OCI-LY3 (cell line): ENCODE data around the gene VSX1.

Source experiments
- H2AFZ ChIP-seq: fragments of 200-600, 300-600 bp; shearing (Covaris generic); 2 replicates; pipeline ENCODE4 v1.6.0; 2014; ENCODE audit warnings: antibody characterized with exemption, low read depth, low read length
- H3K27ac ChIP-seq: fragments of 200-600, 300-600 bp; sonication (generic); 2 replicates; pipeline ENCODE4 v1.5.1; 2014; ENCODE audit warnings: mild to moderate bottlenecking, low read length, moderate library complexity, mixed read lengths
- H3K27me3 ChIP-seq: fragments of 200-600, 300-600 bp; sonication (generic); 2 replicates; pipeline ENCODE4 v1.6.1; 2014; ENCODE audit warnings: low read depth, low read length, mixed read lengths
- H3K36me3 ChIP-seq: fragments of 200-600, 300-600 bp; sonication (generic); replicated peaks from 2 replicates; pipeline ENCODE3; 2014; ENCODE audit warnings: low read depth, low read length, mixed read lengths
- H3K4me1 ChIP-seq: fragments of 300-600, 200-600 bp; sonication (generic); 2 replicates; pipeline ENCODE4 v1.6.1; 2014; ENCODE audit warnings: low read length, mixed read lengths
- H3K4me2 ChIP-seq: fragments of 200-600, 300-600 bp; sonication (generic); 2 replicates; pipeline ENCODE4 v1.6.1; 2014; ENCODE audit warnings: low read length, mixed read lengths
- H3K4me3 ChIP-seq: fragments of 300-600, 200-600 bp; sonication (generic); 2 replicates; pipeline ENCODE4 v1.5.1; 2014; ENCODE audit warnings: antibody characterized with exemption, mild to moderate bottlenecking, low read length, moderate library complexity
- H3K79me2 ChIP-seq: fragments of 300-600, 200-600 bp; shearing (Covaris generic); 2 replicates; pipeline ENCODE4 v1.6.1; 2014; ENCODE audit warnings: mild to moderate bottlenecking, low read length, mixed read lengths
- H3K9ac ChIP-seq: fragments of 300-600, 200-600 bp; shearing (Covaris generic); 2 replicates; pipeline ENCODE4 v1.6.0; 2014; ENCODE audit warnings: mild to moderate bottlenecking, low read length, moderate library complexity
- H3K9me3 ChIP-seq: fragments of 200-600, 300-600 bp; shearing (Covaris generic); 2 replicates; pipeline ENCODE4 v1.6.1; 2014; ENCODE audit warnings: low read length, mixed read lengths; ENCODE audit not compliant: insufficient read depth
- H4K20me1 ChIP-seq: fragments of 200-600, 300-600 bp; sonication (generic); 2 replicates; pipeline ENCODE4 v1.6.1; 2016; ENCODE audit warnings: low read length, mixed read lengths; ENCODE audit not compliant: insufficient read depth
- CTCF ChIP-seq: fragments of 200-600, 300-600 bp; sonication (generic); IDR thresholded peaks from 2 replicates; pipeline ENCODE4 v1.5.1; 2014; ENCODE audit warnings: antibody characterized with exemption, low read length, low read depth
- EZH2phosphoT487 ChIP-seq: fragments of 200-600 bp; shearing (Covaris generic); IDR thresholded peaks from 2 replicates; pipeline ENCODE4 v1.6.1; 2018; ENCODE audit warnings: antibody characterized with exemption, mixed run types, low read depth

Gene VSX1

GRCh38 chr20:25076201-25076600 is 5.7 kb downstream of the VSX1 start:
- Histone ChIP-seq H3K9me3 (no peaks in the 10 kb centered on the region), H3K27me3 (peaks cover 39% of the 10 kb centered on the region), H3K9ac (no peak overlapping the region), H3K79me2 (no peaks in the 10 kb centered on the region), H3K4me2 (no peak overlapping the region), H3K36me3 (no peaks in the 10 kb centered on the region), H3K4me3 (no peak overlapping the region), H2AFZ (no peak overlapping the region), H3K4me1 (0 out of 2 replicates have a peak, but pooled peaks cover 2% of the 10 kb centered on the region), H3K27ac (no peak overlapping the region), H4K20me1 (no peaks in the 10 kb centered on the region)
- no peak for TF ChIP-seq EZH2phosphoT487
- no peak for TF ChIP-seq CTCF

- 0 out of 2 replicates have a peak, but pooled peaks cover 2% of the 10 kb centered on the region for H3K4me1 ChIP-seq
- H2AFZ ChIP-seq = no peak overlapping the region
- no peak overlapping the region for H3K4me2 ChIP-seq
- H3K27ac ChIP-seq = no peak overlapping the region
- no peaks in the 10 kb centered on the region for H3K9me3 ChIP-seq
- H3K4me3 ChIP-seq = no peak overlapping the region
- no peak overlapping the region for H3K9ac ChIP-seq
- TF ChIP-seq EZH2phosphoT487 = no peak
- TF ChIP-seq CTCF = no peak
- peaks cover 56% of the 10 kb centered on the region for H3K27me3 ChIP-seq
- no peaks in the 10 kb centered on the region for H3K79me2 ChIP-seq
- no peaks in the 10 kb centered on the region for H3K36me3 ChIP-seq
- H4K20me1 ChIP-seq = no peaks in the 10 kb centered on the region
Measured at GRCh38 chr20:25073544-25073943, 8.4 kb downstream of the VSX1 start.

GRCh38 chr20:25072226-25072811 is 9.6 kb downstream of the VSX1 start:
- Histone ChIP-seq H4K20me1 (no peaks in the 10 kb centered on the region), H3K4me3 (no peak overlapping the region), H3K4me1 (0 out of 2 replicates have a peak, but pooled peaks cover 2% of the 10 kb centered on the region), H3K9ac (no peak overlapping the region), H2AFZ (no peak overlapping the region), H3K36me3 (no peaks in the 10 kb centered on the region), H3K9me3 (no peaks in the 10 kb centered on the region), H3K27ac (no peak overlapping the region), H3K79me2 (no peaks in the 10 kb centered on the region), H3K27me3 (peaks cover 64% of the 10 kb centered on the region), H3K4me2 (no peak overlapping the region)
- no peak for TF ChIP-seq CTCF
- no peak for TF ChIP-seq EZH2phosphoT487

- Histone ChIP-seq H3K36me3 (no peaks in the 10 kb centered on the region), H3K4me1 (0 out of 2 replicates have a peak, but pooled peaks cover 2% of the 10 kb centered on the region), H2AFZ (no peak overlapping the region), H3K27me3 (peaks cover 64% of the 10 kb centered on the region), H3K4me2 (no peak overlapping the region), H3K79me2 (no peaks in the 10 kb centered on the region), H3K27ac (no peak overlapping the region), H4K20me1 (no peaks in the 10 kb centered on the region), H3K4me3 (no peak overlapping the region), H3K9ac (no peak overlapping the region), H3K9me3 (no peaks in the 10 kb centered on the region)
- TF ChIP-seq EZH2phosphoT487 (no peak), CTCF (no peak)
Measured at GRCh38 chr20:25071734-25072133, 10.2 kb downstream of the VSX1 start.
